IMR-90 (cell line): ENCODE results near the gene OR4D9. TPM values are rescaled to one million over a fixed set of nuclear protein-coding genes. Genes with fewer than 3 reads are reported as not detected.

Experiments used
- ATAC-seq: fragments of 200-7000 bp; cut with Tn5 transposase; 2 replicates; pipeline ENCODE4 v1.9.1; 2020; ENCODE audit warnings: low read depth, mild to moderate bottlenecking, moderate library complexity
- BruUV-seq: library from RNA; stranded (reverse); fragments of 400-500 nt; replicated peaks from 2 replicates; lab custom pipeline; 2021; lab: Mats Ljungman, UMichigan
- CTCF ChIA-PET: fragments of 300-600 bp; formaldehyde crosslinking; extraction: SDS; loops from one replicate; lab custom pipeline; 2021; ENCODE audit warnings: antibody characterized with exemption; lab: Yijun Ruan, JAX
- POLR2A ChIA-PET: fragments of 300-600 bp; sonication (Branson Sonifier 250); formaldehyde crosslinking; loops from one replicate; lab custom pipeline; 2022; ENCODE audit warnings: antibody characterized with exemption; ENCODE audit not compliant: unreplicated experiment; lab: Charles Lee
- DNase-seq: peaks from one replicate; pipeline ENCODE4 v3.0.0; 2013
- H2AFZ ChIP-seq: replicated peaks from 2 replicates; pipeline ENCODE3; 2013; ENCODE audit warnings: low read length, mild to moderate bottlenecking; ENCODE audit not compliant: poor library complexity
- H2AK5ac ChIP-seq: 2 replicates; pipeline ENCODE4 v1.6.1; 2013; ENCODE audit warnings: low read depth, low read length, inconsistent platforms
- H2AK9ac ChIP-seq: replicated peaks from 2 replicates; pipeline ENCODE3; 2013; ENCODE audit warnings: mild to moderate bottlenecking, low read depth, low read length, moderate library complexity; ENCODE audit not compliant: poor library complexity
- H2BK120ac ChIP-seq: 2 replicates; pipeline ENCODE4 v1.6.1; 2013; ENCODE audit warnings: low read depth, low read length, inconsistent platforms
- H2BK15ac ChIP-seq: 3 replicates; pipeline ENCODE4 v1.6.1; 2013; ENCODE audit warnings: low read depth, low read length, inconsistent platforms
- H2BK20ac ChIP-seq: 2 replicates; pipeline ENCODE4 v1.6.1; 2013; ENCODE audit warnings: low read depth, mild to moderate bottlenecking, inconsistent platforms, low read length, moderate library complexity
- H2BK5ac ChIP-seq: 2 replicates; pipeline ENCODE4 v1.6.1; 2013; ENCODE audit warnings: mild to moderate bottlenecking, low read depth, low read length, inconsistent platforms; ENCODE audit not compliant: poor library complexity, severe bottlenecking
- H3K14ac ChIP-seq: replicated peaks from 2 replicates; pipeline ENCODE4 v1.6.1; 2013; ENCODE audit warnings: low read depth, low read length, inconsistent platforms
- H3K18ac ChIP-seq: 2 replicates; pipeline ENCODE4 v1.6.1; 2013; ENCODE audit warnings: low read depth, low read length, control low read depth
- H3K23ac ChIP-seq: 2 replicates; pipeline ENCODE4 v1.6.1; 2013; ENCODE audit warnings: low read depth, low read length, inconsistent platforms
- H3K27ac ChIP-seq: 2 replicates; pipeline ENCODE4 v1.5.1; 2013; ENCODE audit warnings: mild to moderate bottlenecking, control low read depth, low read length; ENCODE audit not compliant: insufficient read depth
- H3K27me3 ChIP-seq: 2 replicates; pipeline ENCODE4 v1.6.1; 2013; ENCODE audit warnings: low read length; ENCODE audit not compliant: control insufficient read depth, insufficient read depth
- H3K36me3 ChIP-seq: 2 replicates; pipeline ENCODE4 v1.6.1; 2013; ENCODE audit warnings: low read length, mixed read lengths; ENCODE audit not compliant: control insufficient read depth, insufficient read depth
- H3K4ac ChIP-seq: 2 replicates; pipeline ENCODE4 v1.6.1; 2013; ENCODE audit warnings: low read depth, low read length, inconsistent platforms
- H3K4me1 ChIP-seq: 2 replicates; pipeline ENCODE4 v1.6.1; 2013; ENCODE audit warnings: low read length, mixed read lengths; ENCODE audit not compliant: control insufficient read depth, insufficient read depth
- H3K4me2 ChIP-seq: 2 replicates; pipeline ENCODE4 v1.6.1; 2013; ENCODE audit warnings: low read depth, mild to moderate bottlenecking, control low read depth, low read length, moderate library complexity
- H3K4me3 ChIP-seq: 2 replicates; pipeline ENCODE4 v1.5.1; 2013; ENCODE audit warnings: low read depth, mild to moderate bottlenecking, control low read depth, low read length, moderate library complexity; ENCODE audit not compliant: insufficient read depth
- H3K56ac ChIP-seq: 2 replicates; pipeline ENCODE4 v1.6.1; 2013; ENCODE audit warnings: low read length, inconsistent platforms; ENCODE audit not compliant: insufficient read depth; ENCODE audit errors: extremely low read depth
- H3K79me1 ChIP-seq, 2 experiments: 2 replicates each; pipeline ENCODE4 v1.6.1; 2013; ENCODE audit warnings: low read length in 2 of 2, inconsistent platforms in 1 of 2, low read depth in 1 of 2
- H3K9ac ChIP-seq: 2 replicates; pipeline ENCODE4 v1.6.1; 2013; ENCODE audit warnings: low read depth, low read length, control low read depth
- H3K9me1 ChIP-seq: 2 replicates; pipeline ENCODE4 v1.6.1; 2013; ENCODE audit warnings: low read length, inconsistent platforms; ENCODE audit not compliant: insufficient read depth
- H3K9me3 ChIP-seq: 2 replicates; pipeline ENCODE4 v1.6.1; 2013; ENCODE audit warnings: low read length; ENCODE audit not compliant: control insufficient read depth, insufficient read depth
- H4K20me1 ChIP-seq: 2 replicates; pipeline ENCODE4 v1.6.1; 2013; ENCODE audit warnings: low read length, inconsistent platforms; ENCODE audit not compliant: insufficient read depth
- H4K5ac ChIP-seq: 2 replicates; pipeline ENCODE4 v1.6.1; 2013; ENCODE audit warnings: mild to moderate bottlenecking, low read depth, low read length, control low read depth
- H4K8ac ChIP-seq, 2 experiments: 2 replicates each; pipeline ENCODE4 v1.6.1; 2013; ENCODE audit warnings: low read depth in 2 of 2, low read length in 2 of 2, control low read depth in 1 of 2, inconsistent platforms in 1 of 2
- H4K91ac ChIP-seq: 2 replicates; pipeline ENCODE4 v1.6.1; 2013; ENCODE audit warnings: low read depth, low read length, inconsistent platforms; ENCODE audit not compliant: insufficient read depth
- BHLHE40 ChIP-seq: fragments of 150-350 bp; IDR thresholded peaks from 2 replicates; pipeline ENCODE4 v1.6.1; 2016; ENCODE audit warnings: mild to moderate bottlenecking, low read depth, low read length
- CEBPB ChIP-seq: IDR thresholded peaks from 2 replicates; pipeline ENCODE4 v1.6.1; 2012; ENCODE audit warnings: low read depth, low read length, improper control_type of control experiment
- CHD1 ChIP-seq: IDR thresholded peaks from 2 replicates; pipeline ENCODE4 v1.6.1; 2012; ENCODE audit warnings: low read depth, low read length, improper control_type of control experiment
- ELK1 ChIP-seq: fragments of 150-350 bp; IDR thresholded peaks from 2 replicates; pipeline ENCODE4 v1.6.1; 2016; ENCODE audit warnings: low read depth, mild to moderate bottlenecking, low read length, moderate library complexity, borderline replicate concordance
- FOS ChIP-seq: fragments of 150-350 bp; IDR thresholded peaks from 2 replicates; pipeline ENCODE4 v1.6.1; 2016; ENCODE audit warnings: low read depth, low read length
- MAFK ChIP-seq: IDR thresholded peaks from 2 replicates; pipeline ENCODE4 v1.6.1; 2012; ENCODE audit warnings: low read depth, low read length, improper control_type of control experiment
- MAZ ChIP-seq: IDR thresholded peaks from 2 replicates; pipeline ENCODE4 v1.6.1; 2012; ENCODE audit warnings: low read depth, mild to moderate bottlenecking, low read length, improper control_type of control experiment, moderate library complexity, borderline replicate concordance
- MXI1 ChIP-seq: IDR thresholded peaks from 2 replicates; pipeline ENCODE4 v1.6.1; 2012; ENCODE audit warnings: low read depth, mild to moderate bottlenecking, low read length, moderate library complexity, borderline replicate concordance
- NFE2L2 ChIP-seq: fragments of 150-350 bp; IDR thresholded peaks from 2 replicates; pipeline ENCODE4 v1.6.1; 2016; ENCODE audit warnings: low read depth, mild to moderate bottlenecking, low read length
- POLR2A ChIP-seq: IDR thresholded peaks from 2 replicates; pipeline ENCODE4 v1.6.1; 2012; ENCODE audit warnings: mild to moderate bottlenecking, low read depth, low read length
- RAD21 ChIP-seq: IDR thresholded peaks from 2 replicates; pipeline ENCODE4 v1.6.1; 2012; ENCODE audit warnings: low read length, improper control_type of control experiment
- RCOR1 ChIP-seq: IDR thresholded peaks from 2 replicates; pipeline ENCODE4 v1.6.1; 2012; ENCODE audit warnings: mild to moderate bottlenecking, low read length, improper control_type of control experiment; ENCODE audit not compliant: insufficient replicate concordance
- RFX5 ChIP-seq: IDR thresholded peaks from 2 replicates; pipeline ENCODE4 v1.8.0; 2012; ENCODE audit warnings: low read depth, mild to moderate bottlenecking, low read length, moderate library complexity
- SMC3 ChIP-seq: fragments of 150-350 bp; IDR thresholded peaks from 2 replicates; pipeline ENCODE4 v1.6.1; 2016; ENCODE audit warnings: low read depth, mild to moderate bottlenecking, antibody characterized with exemption, low read length, moderate library complexity
- WGBS, 2 experiments: methylation state at CpG; one replicate each; pipeline versions ENCODE4 v1.1.5 to v1.1.7; 2013; ENCODE audit warnings: missing lambda C conversion rate in 2 of 2; ENCODE audit not compliant: insufficient read length in 1 of 2; ENCODE audit errors: extremely low coverage in 2 of 2; 5-methylcytosine and 5-hydroxymethylcytosine counted together
- dilution Hi-C: fragments of 300-500 bp; cut with HindIII; formaldehyde crosslinking; loops from one replicate; pipeline ENCODE4 v1.14.3; 2018; ENCODE audit warnings: low sequenced_read_pairs; ENCODE audit not compliant: unreplicated experiment
- in situ Hi-C: fragments of 300-500 bp; cut with MboI; formaldehyde crosslinking; loops from 3 replicates; pipeline ENCODE4 v1.14.3; 2019; ENCODE audit warnings: low sequenced_read_pairs, inconsistent platforms, mixed read lengths
- intact Hi-C: fragments of 100-400 bp; cut with micrococcal nuclease; formaldehyde crosslinking; loops from 2 replicates; pipeline ENCODE4 v1.10.0; 2022
- polyA plus RNA-seq, 3 experiments: library from polyadenylated mRNA; depleted of rRNA; stranded (reverse); fragments of >200 nt; gene quantifications; 2 replicates each; pipeline ENCODE4 v1.2.3, GENCODE V29; 2012; ENCODE audit warnings: low replicate concordance in 1 of 3
- total RNA-seq: library from RNA; depleted of rRNA; stranded (reverse); fragments of >200 nt; gene quantifications from 2 replicates; pipeline ENCODE4 v1.2.3, GENCODE V29; 2012
- TF ChIP-seq, protein P1 (sequence below): conservative IDR thresholded peaks from 2 replicates; pipeline ENCODE4 v1.5.1; 2012; ENCODE audit warnings: mild to moderate bottlenecking, low read depth, low read length, improper control_type of control experiment
- TF ChIP-seq, protein P2 (sequence below): fragments of 150-350 bp; IDR thresholded peaks from 2 replicates; pipeline ENCODE4 v1.6.1; 2017; ENCODE audit warnings: mild to moderate bottlenecking, antibody characterized with exemption, low read length, low read depth

OR4D9 gene
- total and polyA plus RNA-seq, 2 of the 4 experiments (the other 2 are of a cell fraction), result not detected

DNA sequence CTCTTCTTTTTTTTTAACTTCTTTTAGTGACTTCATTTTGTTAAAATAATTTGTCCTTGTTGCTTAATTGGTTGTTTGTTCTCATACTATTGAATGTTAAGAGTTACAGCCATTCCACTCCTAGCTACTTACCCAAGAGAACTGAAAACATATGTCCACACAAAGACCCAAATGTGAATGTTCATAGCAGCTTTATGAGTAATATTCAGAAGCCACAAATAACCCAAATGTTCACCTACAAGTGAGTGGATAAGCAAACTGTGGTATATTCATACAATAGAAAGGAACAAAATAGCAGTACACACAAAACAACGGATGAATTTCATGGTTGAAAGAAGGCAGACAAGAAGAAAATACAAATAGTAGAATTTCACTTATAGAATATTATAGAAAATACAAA lies 9.4 kb upstream of the OR4D9 start:
- no peak overlapping the region for H2BK15ac ChIP-seq
- H3K18ac ChIP-seq, result no peak overlapping the region
- H2AK9ac ChIP-seq, result no peak overlapping the region
- H3K56ac ChIP-seq, result no peak overlapping the region
- no peak overlapping the region for H2AK5ac ChIP-seq
- no peaks in the 10 kb centered on the region for H3K27me3 ChIP-seq
- TF ChIP-seq RCOR1 (no peak), CEBPB (no peak), ELK1 (no peak), POLR2A (no peak), RAD21 (no peak), RFX5 (no peak), FOS (no peak), NFE2L2 (no peak), MXI1 (no peak), MAFK (no peak), BHLHE40 (no peak), CHD1 (no peak), SMC3 (no peak), MAZ (no peak)
- TF ChIP-seq, protein P1, sequence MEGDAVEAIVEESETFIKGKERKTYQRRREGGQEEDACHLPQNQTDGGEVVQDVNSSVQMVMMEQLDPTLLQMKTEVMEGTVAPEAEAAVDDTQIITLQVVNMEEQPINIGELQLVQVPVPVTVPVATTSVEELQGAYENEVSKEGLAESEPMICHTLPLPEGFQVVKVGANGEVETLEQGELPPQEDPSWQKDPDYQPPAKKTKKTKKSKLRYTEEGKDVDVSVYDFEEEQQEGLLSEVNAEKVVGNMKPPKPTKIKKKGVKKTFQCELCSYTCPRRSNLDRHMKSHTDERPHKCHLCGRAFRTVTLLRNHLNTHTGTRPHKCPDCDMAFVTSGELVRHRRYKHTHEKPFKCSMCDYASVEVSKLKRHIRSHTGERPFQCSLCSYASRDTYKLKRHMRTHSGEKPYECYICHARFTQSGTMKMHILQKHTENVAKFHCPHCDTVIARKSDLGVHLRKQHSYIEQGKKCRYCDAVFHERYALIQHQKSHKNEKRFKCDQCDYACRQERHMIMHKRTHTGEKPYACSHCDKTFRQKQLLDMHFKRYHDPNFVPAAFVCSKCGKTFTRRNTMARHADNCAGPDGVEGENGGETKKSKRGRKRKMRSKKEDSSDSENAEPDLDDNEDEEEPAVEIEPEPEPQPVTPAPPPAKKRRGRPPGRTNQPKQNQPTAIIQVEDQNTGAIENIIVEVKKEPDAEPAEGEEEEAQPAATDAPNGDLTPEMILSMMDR, result no peak
- TF ChIP-seq, protein P2, sequence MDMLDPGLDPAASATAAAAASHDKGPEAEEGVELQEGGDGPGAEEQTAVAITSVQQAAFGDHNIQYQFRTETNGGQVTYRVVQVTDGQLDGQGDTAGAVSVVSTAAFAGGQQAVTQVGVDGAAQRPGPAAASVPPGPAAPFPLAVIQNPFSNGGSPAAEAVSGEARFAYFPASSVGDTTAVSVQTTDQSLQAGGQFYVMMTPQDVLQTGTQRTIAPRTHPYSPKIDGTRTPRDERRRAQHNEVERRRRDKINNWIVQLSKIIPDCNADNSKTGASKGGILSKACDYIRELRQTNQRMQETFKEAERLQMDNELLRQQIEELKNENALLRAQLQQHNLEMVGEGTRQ, result no peak
- no peaks in the 10 kb centered on the region for H3K4me1 ChIP-seq
- no peaks in the 10 kb centered on the region for H3K79me1 ChIP-seq
- no CpG with 5 or more reads among the region's 1 CpG for WGBS, 2 experiments
- H3K14ac ChIP-seq, result no peak overlapping the region
- no peaks in the 10 kb centered on the region for H4K20me1 ChIP-seq
- H3K9me3 ChIP-seq, result no peaks in the 10 kb centered on the region
- DNase-seq (no peak), ATAC-seq (no peak)
- no peaks in the 10 kb centered on the region for H3K9me1 ChIP-seq
- CTCF ChIA-PET, result no interaction called here
- intact Hi-C loops (no loop called here), in situ Hi-C loops (no loop called here), dilution Hi-C loops (no loop called here)
- H2BK120ac ChIP-seq, result no peak overlapping the region
- H3K36me3 ChIP-seq, result no peaks in the 10 kb centered on the region
- H3K9ac ChIP-seq, result no peak overlapping the region
- H4K5ac ChIP-seq, result no peak overlapping the region
- BruUV-seq, result no TSS peak
- H4K91ac ChIP-seq, result no peak overlapping the region
- H3K27ac ChIP-seq, result no peak overlapping the region
- POLR2A ChIA-PET, result no interaction called here
- H3K23ac ChIP-seq, result no peak overlapping the region
- no peak overlapping the region for H3K4me2 ChIP-seq
- no peak overlapping the region for H2BK20ac ChIP-seq
- no peak overlapping the region for H4K8ac ChIP-seq
- H2BK5ac ChIP-seq, result no peak overlapping the region
- H3K4ac ChIP-seq, result no peak overlapping the region
- no peak overlapping the region for H3K4me3 ChIP-seq
- no peak overlapping the region for H2AFZ ChIP-seq
